K562 (cell line): ENCODE measurements around the gene TBRG1.

Experiments
- CTCF ChIP-seq, 3 experiments: IDR thresholded peaks in 2 of 3; conservative IDR thresholded peaks in 1 of 3; 2 replicates each; pipeline ENCODE4 v1.5.1; 2011 to 2012; ENCODE audit warnings: low read length in 3 of 3, mild to moderate bottlenecking in 3 of 3, control low read depth in 2 of 3, improper control_type of control experiment in 1 of 3, inconsistent platforms in 1 of 3, low read depth in 1 of 3, mixed read lengths in 1 of 3, moderate library complexity in 1 of 3; ENCODE audit not compliant: insufficient read depth in 2 of 3
- EP300 ChIP-seq: IDR thresholded peaks from 2 replicates; pipeline ENCODE4 v1.6.1; 2012; ENCODE audit warnings: low read length, improper control_type of control experiment
- EZH2 ChIP-seq: IDR thresholded peaks from 2 replicates; pipeline ENCODE4 v1.6.1; 2012; ENCODE audit warnings: low read depth, mild to moderate bottlenecking, inconsistent platforms, low read length, borderline replicate concordance
- FOXA1 ChIP-seq: fragments of 450-650 bp; IDR thresholded peaks from 2 replicates; pipeline ENCODE4 v1.6.1; 2016; ENCODE audit warnings: mild to moderate bottlenecking, borderline replicate concordance
- KLF16 ChIP-seq: IDR thresholded peaks from 2 replicates; pipeline ENCODE4 v1.6.1; 2016; ENCODE audit warnings: antibody characterized with exemption
- MNT ChIP-seq, 2 experiments: fragments of 450-650 bp; conservative IDR thresholded peaks; 2 replicates each; pipeline ENCODE4 v1.6.1; 2017; ENCODE audit warnings: mild to moderate bottlenecking in 2 of 2, moderate library complexity in 2 of 2
- NFE2L1 ChIP-seq: fragments of 450-650 bp; IDR thresholded peaks from 2 replicates; pipeline ENCODE4 v1.6.1; 2016; ENCODE audit warnings: missing genetic modification characterization, low read depth, mild to moderate bottlenecking, missing compliant biosample characterization, moderate library complexity, borderline replicate concordance
- NONO ChIP-seq, 2 experiments: fragments of 200-400 bp in 1 of 2; fragments of 450-650 bp in 1 of 2; formaldehyde crosslinking in 1 of 2; IDR thresholded peaks; 2 replicates each; pipeline ENCODE4 v1.6.1; 2017; ENCODE audit warnings: low read depth in 2 of 2, mild to moderate bottlenecking in 2 of 2, moderate library complexity in 2 of 2, low read length in 1 of 2
- ZNF140 ChIP-seq: fragments of 250-450 bp; sonication (Bioruptor Pico); IDR thresholded peaks from 2 replicates; pipeline ENCODE4 v1.8.0; 2021; ENCODE audit warnings: moderate library complexity, mild to moderate bottlenecking, inconsistent platforms
- ZNF696 ChIP-seq: fragments of 250-450 bp; sonication (Bioruptor Pico); conservative IDR thresholded peaks from 2 replicates; pipeline ENCODE4 v1.4.0; 2020; ENCODE audit warnings: mild to moderate bottlenecking, moderate library complexity
- TF ChIP-seq, protein P1 (sequence below): fragments of 250-450 bp; sonication (Bioruptor Pico); IDR thresholded peaks from 2 replicates; pipeline ENCODE4 v1.5.0; 2021
- TF ChIP-seq, protein P2 (sequence below): IDR thresholded peaks from 2 replicates; pipeline ENCODE4 v1.6.1; 2011; ENCODE audit warnings: borderline replicate concordance, low read depth, mild to moderate bottlenecking, moderate library complexity, low read length; ENCODE audit not compliant: insufficient read depth, poor library complexity, severe bottlenecking

DNA sequence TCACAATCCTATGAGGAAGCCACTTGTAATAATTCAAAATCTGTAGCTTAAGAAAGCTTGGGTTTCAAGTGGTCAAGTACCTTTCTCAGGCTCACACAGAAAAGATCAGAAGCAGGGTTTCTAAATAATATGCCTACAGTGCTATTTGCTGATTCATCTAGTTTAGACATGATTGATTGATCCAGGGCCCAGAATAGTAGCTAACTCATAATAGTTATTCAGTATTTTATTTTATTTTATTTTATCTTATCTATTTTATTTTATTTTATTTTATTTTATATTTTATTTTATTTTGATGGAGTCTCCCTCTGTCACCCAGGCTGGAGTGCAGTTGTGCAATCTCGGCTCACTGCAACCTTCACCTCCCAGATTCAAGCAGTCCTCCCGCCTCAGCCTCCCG, 27.4 kb upstream of the TBRG1 start:
- TF ChIP-seq EP300 (no peak), CTCF (IDR thresholded peaks at IDR 0.05 in 2 of 3, conservative IDR thresholded peaks at IDR 0.05 in 1 of 3; ENCODE audit: insufficient read depth in 2 of 3, low read depth in 1 of 3, low read length in 3 of 3) (no peak), ZNF696 (no peak), NFE2L1 (tag) (no peak), NONO (IDR thresholded peaks at IDR 0.05; ENCODE audit: low read depth in 2 of 2, low read length in 1 of 2) (no peak), FOXA1 (no peak), KLF16 (no peak), MNT (conservative IDR thresholded peaks at IDR 0.05) (no peak), EZH2 (no peak), ZNF140 (no peak)
- TF ChIP-seq, protein P1, sequence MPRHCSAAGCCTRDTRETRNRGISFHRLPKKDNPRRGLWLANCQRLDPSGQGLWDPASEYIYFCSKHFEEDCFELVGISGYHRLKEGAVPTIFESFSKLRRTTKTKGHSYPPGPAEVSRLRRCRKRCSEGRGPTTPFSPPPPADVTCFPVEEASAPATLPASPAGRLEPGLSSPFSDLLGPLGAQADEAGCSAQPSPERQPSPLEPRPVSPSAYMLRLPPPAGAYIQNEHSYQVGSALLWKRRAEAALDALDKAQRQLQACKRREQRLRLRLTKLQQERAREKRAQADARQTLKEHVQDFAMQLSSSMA (CRISPR knock-in tag): no peak
- TF ChIP-seq, protein P2, sequence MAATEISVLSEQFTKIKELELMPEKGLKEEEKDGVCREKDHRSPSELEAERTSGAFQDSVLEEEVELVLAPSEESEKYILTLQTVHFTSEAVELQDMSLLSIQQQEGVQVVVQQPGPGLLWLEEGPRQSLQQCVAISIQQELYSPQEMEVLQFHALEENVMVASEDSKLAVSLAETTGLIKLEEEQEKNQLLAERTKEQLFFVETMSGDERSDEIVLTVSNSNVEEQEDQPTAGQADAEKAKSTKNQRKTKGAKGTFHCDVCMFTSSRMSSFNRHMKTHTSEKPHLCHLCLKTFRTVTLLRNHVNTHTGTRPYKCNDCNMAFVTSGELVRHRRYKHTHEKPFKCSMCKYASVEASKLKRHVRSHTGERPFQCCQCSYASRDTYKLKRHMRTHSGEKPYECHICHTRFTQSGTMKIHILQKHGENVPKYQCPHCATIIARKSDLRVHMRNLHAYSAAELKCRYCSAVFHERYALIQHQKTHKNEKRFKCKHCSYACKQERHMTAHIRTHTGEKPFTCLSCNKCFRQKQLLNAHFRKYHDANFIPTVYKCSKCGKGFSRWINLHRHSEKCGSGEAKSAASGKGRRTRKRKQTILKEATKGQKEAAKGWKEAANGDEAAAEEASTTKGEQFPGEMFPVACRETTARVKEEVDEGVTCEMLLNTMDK: no peak
